HG03432 (cell line): Measurements from ENCODE around the gene EIF4E2.

Experiments used
- ATAC-seq: cut with Tn5 transposase; IDR thresholded peaks from one replicate; pipeline ENCODE4 v1.9.1; 2021; ENCODE audit warnings: mild to moderate bottlenecking, moderate library complexity; ENCODE audit not compliant: unreplicated experiment

EIF4E2 gene

DNA sequence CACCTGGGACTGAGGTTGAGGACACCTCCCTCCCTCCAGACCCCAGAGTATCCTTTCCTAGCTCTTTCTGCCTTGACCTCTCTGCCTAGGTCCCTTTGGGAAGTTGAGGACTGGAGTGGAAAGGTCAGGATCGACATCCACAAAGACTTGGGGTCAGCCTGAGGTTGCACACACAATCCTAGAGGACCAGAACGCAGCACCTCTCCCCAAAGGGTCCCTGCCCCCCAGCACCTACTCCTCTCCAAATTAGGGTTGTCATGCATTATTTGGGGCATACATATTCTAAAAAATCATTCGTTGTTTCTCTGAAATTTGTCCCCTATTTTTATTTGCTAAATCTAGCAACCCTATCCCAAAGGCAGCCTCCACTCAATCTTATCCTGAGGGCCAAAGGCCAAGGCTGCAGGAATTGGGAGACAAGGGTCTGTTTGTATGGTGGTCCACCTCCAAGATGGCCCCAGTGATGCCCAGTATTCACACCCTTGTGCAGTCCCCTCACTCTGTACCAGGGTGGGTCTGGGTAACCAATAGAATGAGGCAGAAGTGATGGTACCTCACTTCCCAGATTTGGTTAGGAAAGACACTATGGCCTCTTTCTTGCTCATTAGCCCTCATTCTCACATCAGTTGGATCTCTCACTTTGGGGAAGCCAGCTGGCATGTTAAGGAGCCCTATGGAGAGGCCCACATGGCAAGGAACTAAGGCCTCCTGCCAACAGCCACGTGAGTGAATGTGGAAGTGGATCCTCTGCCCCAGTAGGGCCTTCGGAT is 14.5 kb upstream of the EIF4E2 start:
- ATAC-seq = no peak

DNA sequence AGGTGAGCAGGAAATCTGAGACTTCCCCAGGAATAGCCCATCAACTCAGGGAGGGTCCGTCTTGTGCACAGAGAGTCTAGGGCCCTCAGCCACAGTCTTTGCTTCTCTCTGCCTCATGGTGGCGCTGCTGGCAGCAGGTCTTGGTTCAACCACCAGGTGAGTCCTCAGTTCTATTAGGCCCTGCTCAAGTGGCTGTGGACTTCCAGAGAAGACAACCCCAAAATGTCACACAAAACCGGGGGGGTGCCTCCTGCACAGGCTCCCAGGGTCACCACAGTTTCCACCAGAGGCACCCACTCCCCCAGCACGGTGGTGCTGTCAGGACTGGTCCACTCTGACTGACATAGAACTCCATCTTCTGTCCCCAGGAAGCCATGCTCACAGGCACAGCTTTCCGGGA is 13.4 kb upstream of the EIF4E2 start:
- ATAC-seq = no peak

DNA sequence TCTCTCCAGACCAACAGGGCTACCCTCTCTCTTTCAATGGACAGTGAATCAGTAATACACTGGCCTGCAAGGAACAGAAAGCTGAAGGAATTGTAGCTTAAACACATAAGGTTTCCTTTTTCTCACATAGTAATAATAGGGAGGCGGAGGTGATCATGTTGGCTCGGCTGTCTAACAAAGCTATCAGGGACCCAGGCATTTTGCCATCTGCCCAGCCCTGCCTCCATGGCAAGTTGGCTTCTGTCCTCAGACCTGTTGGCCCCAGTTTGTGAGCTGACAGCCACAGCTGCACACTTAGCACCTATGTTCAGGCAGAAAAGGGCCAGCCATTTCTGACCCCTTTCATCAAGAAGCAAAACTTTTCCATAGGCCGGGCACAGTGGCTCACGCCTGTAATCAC is 13.0 kb upstream of the EIF4E2 start:
- no peak for ATAC-seq

DNA sequence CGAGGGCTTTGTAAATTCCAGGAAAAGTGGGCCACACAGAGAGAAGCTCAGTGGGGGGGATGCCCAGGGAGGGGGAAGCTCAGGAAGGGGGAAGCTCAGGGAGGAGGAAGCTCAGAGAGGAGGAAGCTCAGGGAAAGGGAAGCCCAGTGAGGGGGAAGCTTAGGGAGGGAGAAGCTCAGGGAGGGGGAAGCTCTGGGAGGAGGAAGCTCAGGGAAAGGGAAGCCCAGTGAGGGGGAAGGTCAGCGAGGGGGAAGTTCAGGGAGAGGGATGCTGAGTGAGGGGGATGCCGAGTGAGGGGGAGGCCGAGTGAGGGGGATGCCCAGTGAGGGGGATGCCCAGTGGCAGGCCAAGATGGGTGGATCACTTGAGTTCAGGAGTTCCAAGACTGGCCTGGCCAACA is 11.8 kb upstream of the EIF4E2 start:
- ATAC-seq = no peak

DNA sequence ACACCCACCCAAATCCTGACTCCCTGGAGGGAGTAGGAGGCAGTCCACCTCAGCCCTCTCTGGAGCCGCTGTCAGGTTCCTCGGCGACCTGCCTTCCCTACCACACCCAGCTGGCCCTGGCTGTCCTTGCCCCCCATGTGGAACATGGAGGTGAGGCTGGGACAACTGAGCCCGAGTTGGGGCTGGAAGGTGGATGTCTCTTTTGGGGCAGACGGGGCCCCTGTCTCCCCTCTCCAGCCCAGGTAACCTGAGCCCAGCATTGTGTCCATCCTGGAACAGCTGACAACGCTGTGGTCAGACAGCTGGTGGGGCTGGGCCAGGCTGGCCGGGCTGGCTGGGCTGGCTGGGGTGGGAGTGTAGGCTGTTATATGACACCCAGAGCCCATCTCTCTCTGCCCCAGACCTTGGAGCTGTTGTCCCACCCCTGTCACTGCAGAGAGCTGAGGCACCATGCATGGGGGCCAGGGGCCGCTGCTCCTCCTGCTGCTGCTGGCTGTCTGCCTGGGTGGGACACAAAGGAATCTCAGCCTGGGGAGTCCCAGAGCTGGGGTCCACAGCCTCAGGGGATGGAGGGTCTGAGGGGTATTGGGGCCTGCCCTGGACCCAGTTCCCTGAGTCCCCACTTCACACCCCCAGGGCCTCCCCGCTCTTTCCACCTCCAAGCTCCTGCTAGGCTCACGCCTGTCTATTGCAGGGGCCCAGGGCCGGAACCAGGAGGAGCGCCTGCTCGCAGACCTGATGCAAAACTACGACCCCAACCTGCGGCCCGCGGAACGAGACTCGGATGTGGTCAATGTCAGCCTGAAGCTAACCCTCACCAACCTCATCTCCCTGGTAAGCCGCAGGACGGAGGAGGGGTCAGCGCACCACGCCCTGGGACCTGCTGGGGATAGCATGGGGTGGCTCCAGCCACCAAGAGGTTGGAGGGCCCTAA is 10.9 kb upstream of the EIF4E2 start, which contains the start of gene CHRNG:
TSS of gene CHRNG (plus strand) at position 395 of the 934 bp plus-strand sequence. CDS start at position 451, 56 bp downstream.
- ATAC-seq = no peak

DNA sequence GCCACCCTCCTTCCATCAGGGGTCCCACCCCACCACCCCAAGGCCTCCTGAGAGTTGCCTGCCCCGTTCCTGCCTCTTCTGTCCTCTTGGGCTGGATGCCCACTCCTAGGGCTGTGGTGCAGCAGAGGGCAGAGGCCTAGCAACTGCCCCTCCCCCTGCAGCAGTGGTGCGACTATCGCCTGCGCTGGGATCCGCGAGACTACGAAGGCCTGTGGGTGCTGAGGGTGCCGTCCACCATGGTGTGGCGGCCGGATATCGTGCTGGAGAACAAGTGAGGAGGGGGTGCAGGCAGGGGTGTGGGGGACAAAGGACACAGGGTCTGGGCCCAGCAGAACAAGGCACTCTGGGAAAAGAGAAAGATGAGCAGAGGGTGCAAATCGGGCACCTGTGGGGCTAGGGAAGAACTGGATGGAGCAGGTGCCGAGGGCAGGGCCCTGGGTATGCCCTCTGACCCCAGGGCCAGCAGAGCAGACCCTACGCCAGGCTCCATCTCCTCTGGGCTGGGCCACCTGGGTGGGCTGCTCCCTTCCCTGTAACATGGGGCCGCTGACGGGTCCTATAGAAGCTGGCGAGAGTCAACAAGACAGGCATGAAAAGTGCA is 9.9 kb upstream of the EIF4E2 start:
- ATAC-seq = no peak

DNA sequence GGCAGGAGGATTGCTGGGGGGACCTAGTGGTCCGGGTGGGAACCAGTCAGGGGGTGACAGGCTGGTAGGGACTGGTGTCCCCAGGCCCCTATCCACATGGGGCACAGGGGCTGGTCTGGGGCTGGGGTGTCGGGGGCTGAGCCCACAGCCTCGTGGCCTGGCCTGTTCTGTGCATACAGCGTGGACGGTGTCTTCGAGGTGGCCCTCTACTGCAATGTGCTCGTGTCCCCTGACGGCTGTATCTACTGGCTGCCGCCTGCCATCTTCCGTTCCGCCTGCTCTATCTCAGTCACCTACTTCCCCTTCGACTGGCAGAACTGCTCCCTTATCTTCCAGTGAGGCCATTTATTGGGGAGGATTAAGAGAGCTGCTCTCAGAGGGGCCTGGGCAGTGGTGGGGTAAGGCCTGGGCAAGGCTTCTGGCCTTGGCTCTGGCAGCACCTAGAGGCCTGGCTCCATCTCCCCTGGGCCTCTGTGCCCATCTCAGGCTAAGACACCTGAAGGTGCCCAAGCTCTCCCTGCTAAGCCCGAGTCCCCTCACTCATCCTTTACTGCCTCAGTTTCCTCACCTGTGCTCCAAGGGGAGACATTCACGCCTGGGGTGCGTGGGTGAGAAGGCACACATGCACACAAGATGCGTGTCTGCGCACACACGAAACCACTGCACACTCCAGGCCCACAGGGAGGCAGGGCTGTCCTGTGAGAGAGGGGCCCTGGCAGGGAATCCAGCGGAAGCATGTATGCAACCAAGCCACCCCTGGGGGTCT is 9.1 kb upstream of the EIF4E2 start:
- no peak for ATAC-seq

DNA sequence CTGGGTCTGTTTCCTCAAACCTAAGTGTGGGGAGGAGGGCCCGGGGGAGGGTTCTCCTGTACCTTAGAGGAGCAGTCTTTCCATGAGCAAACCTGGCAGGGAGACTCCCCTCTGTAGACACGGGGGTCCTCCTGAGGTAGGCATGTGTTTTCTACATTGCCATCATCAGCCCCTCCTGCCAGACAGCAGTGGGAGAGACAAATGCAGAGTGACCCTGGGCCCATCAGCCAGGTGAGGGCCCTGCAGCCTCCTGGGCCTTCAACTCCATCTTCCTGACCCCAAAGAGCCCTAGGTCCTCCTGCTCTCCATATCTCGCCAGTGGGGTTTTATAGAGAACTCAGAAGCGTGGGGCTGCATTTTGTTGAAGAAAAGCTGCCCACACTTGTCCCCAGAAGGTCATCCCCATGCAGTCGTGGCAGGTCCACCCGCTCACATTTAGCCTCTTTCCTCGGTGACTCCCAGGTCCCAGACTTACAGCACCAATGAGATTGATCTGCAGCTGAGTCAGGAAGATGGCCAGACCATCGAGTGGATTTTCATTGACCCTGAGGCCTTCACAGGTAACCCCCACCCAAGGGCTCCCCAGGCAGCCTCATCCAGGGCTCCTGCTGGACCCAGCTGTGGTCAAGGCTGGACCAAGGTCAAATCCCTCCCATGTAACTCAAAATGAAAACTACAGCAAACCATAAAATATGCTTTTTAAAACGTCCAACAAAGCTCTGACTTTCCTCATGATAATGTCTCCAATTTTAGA is 8.4 kb upstream of the EIF4E2 start:
- ATAC-seq = no peak

DNA sequence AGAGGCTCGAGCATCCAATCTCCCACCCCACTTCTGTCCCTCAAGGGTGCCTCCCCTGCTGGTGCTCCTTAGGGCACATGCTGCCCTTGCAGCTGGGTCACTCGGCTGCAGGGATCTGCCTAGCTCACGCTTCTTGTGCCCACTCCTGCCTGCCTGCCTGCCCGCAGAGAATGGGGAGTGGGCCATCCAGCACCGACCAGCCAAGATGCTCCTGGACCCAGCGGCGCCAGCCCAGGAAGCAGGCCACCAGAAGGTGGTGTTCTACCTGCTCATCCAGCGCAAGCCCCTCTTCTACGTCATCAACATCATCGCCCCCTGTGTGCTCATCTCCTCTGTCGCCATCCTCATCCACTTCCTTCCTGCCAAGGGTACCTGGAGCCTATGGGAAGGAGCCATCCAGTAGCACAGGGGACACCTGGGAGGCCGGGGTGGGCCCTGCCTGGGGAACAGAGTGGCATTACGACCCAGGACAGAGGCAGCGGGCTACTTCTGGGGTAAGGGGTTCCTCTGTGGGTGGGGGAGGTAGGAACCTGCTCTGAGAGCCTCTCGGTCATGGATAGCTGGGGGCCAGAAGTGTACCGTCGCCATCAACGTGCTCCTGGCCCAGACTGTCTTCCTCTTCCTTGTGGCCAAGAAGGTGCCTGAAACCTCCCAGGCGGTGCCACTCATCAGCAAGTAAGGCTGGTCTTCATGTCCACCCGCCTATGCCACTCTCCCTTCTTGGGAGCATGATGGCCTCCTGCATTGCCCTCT is 7.6 kb upstream of the EIF4E2 start:
- ATAC-seq = no peak

DNA sequence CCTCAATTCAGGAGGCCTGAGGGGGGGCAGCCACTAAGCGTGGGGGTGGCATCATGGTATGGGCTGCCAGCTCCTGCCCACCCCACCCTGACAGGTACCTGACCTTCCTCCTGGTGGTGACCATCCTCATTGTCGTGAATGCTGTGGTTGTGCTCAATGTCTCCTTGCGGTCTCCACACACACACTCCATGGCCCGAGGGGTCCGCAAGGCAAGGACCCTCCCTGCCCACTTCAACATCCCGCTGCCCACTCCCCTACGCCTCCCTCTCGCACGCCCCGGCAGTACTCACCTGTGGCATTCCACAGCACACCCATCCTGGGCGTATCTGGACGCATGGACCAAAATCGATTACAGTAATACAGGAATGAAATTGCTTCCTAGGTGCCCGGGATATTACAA is 7.0 kb upstream of the EIF4E2 start:
- ATAC-seq = no peak

DNA sequence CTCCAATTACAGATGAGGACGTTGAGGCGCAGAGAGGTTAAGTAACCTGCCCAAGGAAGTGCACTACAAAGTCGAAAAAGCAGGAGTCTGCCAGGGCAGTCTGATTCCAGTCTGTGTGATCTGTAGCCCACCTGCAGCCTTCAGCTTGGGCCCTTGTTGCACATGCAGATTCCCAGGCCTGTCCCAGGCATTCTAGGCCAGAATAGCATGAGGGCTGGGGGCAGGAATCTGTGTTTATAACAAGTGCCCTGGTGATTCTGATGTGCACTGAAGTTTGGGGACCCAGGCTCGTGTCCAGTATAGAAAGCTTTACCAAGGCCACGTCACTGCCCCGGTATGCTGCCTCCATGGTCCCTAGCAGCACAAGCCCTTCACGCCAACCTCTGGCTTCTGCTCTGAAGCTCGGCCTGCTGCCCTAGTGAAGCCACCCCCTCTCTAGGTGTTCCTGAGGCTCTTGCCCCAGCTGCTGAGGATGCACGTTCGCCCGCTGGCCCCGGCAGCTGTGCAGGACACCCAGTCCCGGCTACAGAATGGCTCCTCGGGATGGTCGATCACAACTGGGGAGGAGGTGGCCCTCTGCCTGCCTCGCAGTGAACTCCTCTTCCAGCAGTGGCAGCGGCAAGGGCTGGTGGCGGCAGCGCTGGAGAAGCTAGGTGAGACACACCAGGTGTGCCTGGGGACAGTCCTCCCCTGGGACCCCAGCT is 6.4 kb upstream of the EIF4E2 start:
- no peak for ATAC-seq

DNA sequence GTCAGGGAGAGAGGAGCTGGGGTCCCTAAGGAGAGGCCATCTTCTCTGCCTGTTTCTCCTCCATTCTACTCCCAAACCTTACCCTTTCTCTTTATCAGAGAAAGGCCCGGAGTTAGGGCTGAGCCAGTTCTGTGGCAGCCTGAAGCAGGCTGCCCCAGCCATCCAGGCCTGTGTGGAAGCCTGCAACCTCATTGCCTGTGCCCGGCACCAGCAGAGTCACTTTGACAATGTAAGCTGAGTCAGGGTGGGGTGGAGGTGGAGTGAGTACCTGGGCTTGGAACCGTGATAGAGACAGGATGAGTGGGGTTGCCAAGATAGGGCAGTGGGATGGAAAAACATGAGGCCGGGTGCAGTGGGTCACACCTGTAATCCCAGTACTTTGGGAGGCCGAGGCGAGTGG is 5.8 kb upstream of the EIF4E2 start:
- no peak for ATAC-seq

DNA sequence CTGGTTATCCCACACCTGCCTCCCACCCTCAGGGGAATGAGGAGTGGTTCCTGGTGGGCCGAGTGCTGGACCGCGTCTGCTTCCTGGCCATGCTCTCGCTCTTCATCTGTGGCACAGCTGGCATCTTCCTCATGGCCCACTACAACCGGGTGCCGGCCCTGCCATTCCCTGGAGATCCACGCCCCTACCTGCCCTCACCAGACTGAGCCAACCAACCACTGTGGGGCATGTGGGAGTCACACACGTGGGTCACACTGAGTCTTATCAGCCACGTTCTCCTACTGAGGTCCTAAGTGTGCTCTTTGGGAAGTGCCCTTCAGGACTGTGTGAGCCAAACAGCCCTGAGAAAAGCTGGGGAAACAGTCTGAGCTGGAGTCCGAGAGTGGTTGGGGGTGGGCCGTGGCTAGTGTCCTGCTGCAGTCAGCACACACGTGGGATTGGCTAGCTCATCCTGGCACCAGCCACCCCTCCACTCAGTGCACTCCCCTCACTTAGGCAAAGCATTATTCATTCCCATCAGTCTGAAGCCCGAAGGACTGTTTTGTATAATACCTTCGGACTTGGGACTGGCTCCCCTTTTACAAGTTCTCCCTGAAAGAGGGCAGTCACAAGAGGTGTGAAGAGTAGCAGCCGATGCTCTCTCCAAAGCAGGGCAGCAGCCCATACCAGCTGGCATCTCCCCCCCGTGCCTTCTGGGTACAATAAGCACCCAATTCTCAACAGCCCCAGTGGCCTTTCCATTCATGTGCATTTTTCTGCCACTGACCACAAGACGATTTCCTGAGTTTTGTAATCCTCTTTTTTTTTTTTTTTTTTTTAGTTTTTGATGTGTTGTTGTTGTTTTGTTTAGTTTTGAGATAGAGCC is 4.7 kb upstream of the EIF4E2 start:
- no peak for ATAC-seq

DNA sequence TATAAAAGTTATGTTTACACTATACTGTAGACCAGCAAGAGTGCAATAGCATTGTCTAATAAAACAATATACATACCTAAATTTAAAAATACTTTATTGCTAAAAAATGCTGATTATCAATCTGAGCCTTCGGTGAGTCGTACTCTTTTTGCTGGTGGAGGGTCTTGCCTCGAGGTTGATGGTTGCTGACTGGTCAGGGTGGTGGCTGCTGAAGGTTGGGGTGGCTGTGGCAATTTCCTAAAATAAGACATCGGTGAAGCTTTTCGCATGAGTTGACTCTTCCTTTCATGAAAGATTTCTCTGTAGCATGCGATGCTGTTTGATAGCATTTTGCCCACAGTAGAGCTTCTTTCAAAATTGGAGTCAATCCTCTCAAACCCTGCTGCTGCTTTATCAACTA is 2.5 kb upstream of the EIF4E2 start:
- ATAC-seq = no peak

DNA sequence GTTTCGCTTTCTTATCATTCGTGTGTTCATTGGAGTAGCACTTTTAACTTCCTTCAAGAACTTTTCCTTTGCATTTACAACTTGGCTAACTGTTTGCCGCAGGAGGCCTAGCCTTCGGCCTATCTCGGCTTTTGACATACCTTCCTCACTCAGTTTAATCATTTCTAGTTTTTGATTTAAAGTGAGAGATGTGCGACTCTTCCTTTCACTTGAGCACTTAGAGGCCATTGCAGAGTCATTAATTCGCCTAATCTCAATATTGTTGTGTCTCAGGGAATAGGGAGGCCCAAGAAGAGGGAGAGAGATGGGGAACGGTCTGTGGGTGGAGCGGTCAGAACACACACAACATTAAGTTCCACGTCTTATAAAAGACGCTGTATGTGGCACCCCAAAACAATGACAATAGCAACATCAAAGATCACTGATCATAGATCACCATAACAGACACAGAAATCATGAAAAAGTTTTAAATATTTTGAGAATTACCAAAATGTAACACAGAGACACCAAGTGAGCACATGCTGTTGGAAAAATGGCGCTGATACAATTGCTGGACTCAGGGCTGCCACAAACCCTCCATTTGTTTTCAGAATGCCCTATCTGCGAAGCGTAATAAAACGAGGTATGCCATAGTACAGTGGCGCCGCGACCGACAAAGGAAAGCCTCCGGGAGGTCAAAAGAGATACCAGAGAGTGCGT is 685 bp upstream of the EIF4E2 start:
- ATAC-seq = no peak

DNA sequence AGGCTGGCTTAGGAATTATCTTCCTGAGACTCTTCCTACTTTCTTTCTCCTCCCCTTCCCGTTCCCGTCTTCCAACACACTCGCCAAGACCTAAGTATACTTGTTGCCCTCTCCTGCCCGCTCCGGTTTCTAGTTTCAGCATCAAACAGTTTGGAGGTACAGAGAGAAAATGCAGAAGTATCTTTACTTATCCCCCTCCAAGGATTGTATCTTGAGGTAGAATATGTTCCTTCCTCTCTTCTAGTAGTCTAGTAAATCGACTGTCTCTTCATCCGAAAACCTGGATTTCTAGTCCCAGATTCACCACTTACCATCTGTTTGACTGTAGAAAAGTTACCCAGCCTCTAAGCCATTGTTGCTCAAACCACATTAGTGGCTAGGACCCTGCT is 755 bp downstream of the EIF4E2 start:
- no peak for ATAC-seq

DNA sequence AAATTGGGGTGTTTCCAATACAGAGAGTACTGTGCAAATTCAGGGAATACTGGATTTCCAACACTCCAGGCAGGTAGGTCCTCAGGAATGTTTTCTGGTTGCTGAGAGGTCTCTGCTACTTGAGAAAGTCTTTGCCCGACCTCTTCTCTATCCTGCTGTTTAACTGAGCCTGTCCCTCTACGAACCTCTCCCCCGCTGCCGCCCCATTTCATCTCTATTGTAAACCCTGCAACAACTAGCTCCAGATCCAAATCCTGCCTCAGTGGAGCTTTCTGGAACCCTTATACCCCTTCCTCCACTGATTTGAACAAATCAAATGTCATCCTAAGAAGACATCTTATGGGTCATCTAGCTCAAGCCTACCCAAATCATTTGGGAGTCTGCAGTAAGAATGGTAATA is 1.3 kb downstream of the EIF4E2 start:
- no peak for ATAC-seq
